ENCODE data around the gene C1orf105.

Gene C1orf105

GRCh38 chr1:172421974-172422604 lies 1.6 kb downstream of the C1orf105 start:
- H3K27ac ChIP-seq (ENCODE audit: extremely low read depth, low read depth, low read length) = no peak overlapping the region
- H3K4me1 ChIP-seq (ENCODE audit: control insufficient read depth, insufficient read depth, low read length) = no peaks in the 10 kb centered on the region
- H3K9me3 ChIP-seq (ENCODE audit: control insufficient read depth, insufficient read depth, low read depth, low read length) = no peaks in the 10 kb centered on the region
- H3K4me3 ChIP-seq (ENCODE audit: low read depth, low read length) = no peak overlapping the region
- TF ChIP-seq ZNF2 (tag by site-specific recombination; IDR thresholded peaks at IDR 0.05) = no peak
- H3K36me3 ChIP-seq (ENCODE audit: control insufficient read depth in 2 of 2, insufficient read depth in 1 of 2, low read length in 2 of 2) = no peaks in the 10 kb centered on the region
- CTCF ChIA-PET = interaction anchor here (0.6 to 0.7 kb wide), 3 partner anchors 15 to 687 kb away, joined by 3 read pairs; no protein-coding TSS in a partner anchor
- POLR2A ChIA-PET = no interaction called here

DNA sequence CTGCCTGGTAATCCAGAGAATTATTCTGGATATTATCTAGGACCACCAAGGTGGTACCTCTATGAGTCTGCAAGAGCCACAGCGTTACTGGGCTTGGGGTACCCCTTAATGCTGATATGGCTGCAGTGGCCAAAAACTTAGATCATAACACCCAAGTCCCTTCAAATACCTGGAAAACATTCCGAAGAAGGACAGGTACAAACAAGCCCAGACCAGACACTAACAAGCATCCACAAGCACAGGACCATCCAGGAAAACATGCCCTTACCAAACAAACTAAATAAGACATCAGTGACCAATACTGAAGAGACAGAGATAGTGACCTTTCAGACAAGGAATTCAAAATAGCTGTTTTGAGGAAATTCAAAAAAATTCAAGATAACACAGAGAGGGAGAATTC lies 2.9 kb downstream of the C1orf105 start:
- POLR2A ChIA-PET = no interaction called here
- no peak overlapping the region for H3K4me3 ChIP-seq (ENCODE audit: low read depth, low read length)
- CTCF ChIA-PET = interaction anchor here (0.6 to 1.8 kb wide), 3 partner anchors 104 to 420 kb away, joined by 3 to 5 read pairs (median 3); no protein-coding TSS in a partner anchor
- H3K9me3 ChIP-seq (ENCODE audit: control insufficient read depth, insufficient read depth, low read depth, low read length) = no peaks in the 10 kb centered on the region
- H3K27ac ChIP-seq (ENCODE audit: extremely low read depth, low read depth, low read length) = no peak overlapping the region
- TF ChIP-seq, protein P1, sequence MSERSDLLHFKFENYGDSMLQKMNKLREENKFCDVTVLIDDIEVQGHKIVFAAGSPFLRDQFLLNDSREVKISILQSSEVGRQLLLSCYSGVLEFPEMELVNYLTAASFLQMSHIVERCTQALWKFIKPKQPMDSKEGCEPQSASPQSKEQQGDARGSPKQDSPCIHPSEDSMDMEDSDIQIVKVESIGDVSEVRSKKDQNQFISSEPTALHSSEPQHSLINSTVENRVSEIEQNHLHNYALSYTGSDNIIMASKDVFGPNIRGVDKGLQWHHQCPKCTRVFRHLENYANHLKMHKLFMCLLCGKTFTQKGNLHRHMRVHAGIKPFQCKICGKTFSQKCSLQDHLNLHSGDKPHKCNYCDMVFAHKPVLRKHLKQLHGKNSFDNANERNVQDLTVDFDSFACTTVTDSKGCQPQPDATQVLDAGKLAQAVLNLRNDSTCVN (tag by site-specific recombination; optimal IDR thresholded peaks at IDR 0.05) = no peak
- no peak for TF ChIP-seq ZNF16 (tag by site-specific recombination; IDR thresholded peaks at IDR 0.05; ENCODE audit: low read depth)
- no peak for TF ChIP-seq ZNF335 (tag by site-specific recombination; conservative IDR thresholded peaks at IDR 0.05)
- no peak for TF ChIP-seq ZNF112 (tag by site-specific recombination; IDR thresholded peaks at IDR 0.05)
- no peak for TF ChIP-seq ZNF426 (tag by site-specific recombination; IDR thresholded peaks at IDR 0.05)
- TF ChIP-seq ZNF366 (tag by site-specific recombination; conservative IDR thresholded peaks at IDR 0.05) = no peak
- TF ChIP-seq ZNF114 (tag by site-specific recombination; IDR thresholded peaks at IDR 0.05) = no peak
- no peak for TF ChIP-seq ZNF433 (tag by site-specific recombination; IDR thresholded peaks at IDR 0.05; ENCODE audit: low read depth)
- TF ChIP-seq ZNF654 (tag by site-specific recombination; IDR thresholded peaks at IDR 0.05; ENCODE audit: low read depth) = no peak
- TF ChIP-seq ZNF133 (tag by site-specific recombination; IDR thresholded peaks at IDR 0.05) = no peak
- no peak for TF ChIP-seq ZNF677 (tag by site-specific recombination; IDR thresholded peaks at IDR 0.05)
- no peak for TF ChIP-seq ZNF423 (tag by site-specific recombination; IDR thresholded peaks at IDR 0.05)
- TF ChIP-seq ZNF785 (tag by site-specific recombination; IDR thresholded peaks at IDR 0.05) = no peak
- no peak for TF ChIP-seq ATF2 (tag by site-specific recombination; IDR thresholded peaks at IDR 0.05; ENCODE audit: low read depth)
- TF ChIP-seq ZNF701 (tag by site-specific recombination; IDR thresholded peaks at IDR 0.05) = no peak
- TF ChIP-seq ZNF248 (tag by site-specific recombination; IDR thresholded peaks at IDR 0.05) = no peak
- TF ChIP-seq ZNF37A (tag by site-specific recombination; IDR thresholded peaks at IDR 0.05) = no peak
- TF ChIP-seq GFI1B (tag by site-specific recombination; IDR thresholded peaks at IDR 0.05) = no peak
- TF ChIP-seq REPIN1 (tag by site-specific recombination; IDR thresholded peaks at IDR 0.05; ENCODE audit: low read depth) = no peak
- H3K4me1 ChIP-seq (ENCODE audit: control insufficient read depth, insufficient read depth, low read length) = no peaks in the 10 kb centered on the region
- H3K36me3 ChIP-seq (ENCODE audit: control insufficient read depth in 2 of 2, insufficient read depth in 1 of 2, low read length in 2 of 2) = no peaks in the 10 kb centered on the region

DNA sequence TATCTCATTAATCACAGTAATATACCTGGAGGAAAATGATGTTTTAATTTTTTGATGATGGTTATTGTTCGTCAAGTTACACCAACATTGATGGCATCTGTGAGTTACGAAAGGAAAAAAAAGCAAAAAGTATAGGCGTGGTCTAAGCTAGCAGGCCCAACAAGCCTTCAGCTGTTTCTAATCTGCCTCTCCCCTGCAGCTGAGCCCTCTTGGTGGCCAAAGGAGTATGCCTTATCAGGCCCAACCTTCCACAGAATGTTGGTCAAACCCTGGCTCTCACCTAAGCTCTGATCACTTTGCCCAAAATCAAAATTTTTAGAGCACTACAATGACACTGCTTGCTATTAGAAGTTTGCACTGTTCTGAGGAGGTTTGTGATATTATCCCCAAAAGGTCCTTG lies 4.9 kb downstream of the C1orf105 start:
- CTCF ChIA-PET = interaction anchor here (0.7 to 1.8 kb wide), 3 partner anchors 26 to 422 kb away, joined by 4 to 5 read pairs (median 4); no protein-coding TSS in a partner anchor
- no peaks in the 10 kb centered on the region for H3K36me3 ChIP-seq (ENCODE audit: control insufficient read depth in 2 of 2, insufficient read depth in 1 of 2, low read length in 2 of 2)
- H3K4me1 ChIP-seq (ENCODE audit: control insufficient read depth, insufficient read depth, low read length) = no peaks in the 10 kb centered on the region
- POLR2A ChIA-PET = no interaction called here
- no peak overlapping the region for H3K27ac ChIP-seq (ENCODE audit: extremely low read depth, low read depth, low read length)
- no peaks in the 10 kb centered on the region for H3K9me3 ChIP-seq (ENCODE audit: control insufficient read depth, insufficient read depth, low read depth, low read length)
- H3K4me3 ChIP-seq (ENCODE audit: low read depth, low read length) = no peak overlapping the region
- TF ChIP-seq HIC1 (tag by site-specific recombination; IDR thresholded peaks at IDR 0.05) (no peak), ZNF391 (tag by site-specific recombination; IDR thresholded peaks at IDR 0.05; ENCODE audit: borderline replicate concordance, low read depth) (no peak), ZNF133 (tag by site-specific recombination; IDR thresholded peaks at IDR 0.05) (no peak), ZNF19 (tag by site-specific recombination; IDR thresholded peaks at IDR 0.05; ENCODE audit: low read depth) (no peak), ELK4 (IDR thresholded peaks at IDR 0.05; ENCODE audit: borderline replicate concordance, low read depth, low read length) (no peak), ZNF394 (tag by site-specific recombination; IDR thresholded peaks at IDR 0.05; ENCODE audit: borderline replicate concordance) (no peak), ZNF155 (tag by site-specific recombination; IDR thresholded peaks at IDR 0.05) (no peak), ZFP3 (tag by site-specific recombination; IDR thresholded peaks at IDR 0.05; ENCODE audit: low read depth) (no peak), BCL11A (tag by site-specific recombination; IDR thresholded peaks at IDR 0.05; ENCODE audit: low read depth) (no peak)

Measured in HEK293 (cell line).